ENCODE results near the gene RPP21. TPM values are rescaled to one million over a fixed set of nuclear protein-coding genes. Genes with fewer than 3 reads are reported as not detected.

RPP21 gene
- total RNA-seq, 1 experiment from 2014 or later, result 81.3 TPM

GRCh38 chr6:30325873-30326525 is 19.0 kb upstream of the RPP21 start:
- TF ChIP-seq, protein P1, sequence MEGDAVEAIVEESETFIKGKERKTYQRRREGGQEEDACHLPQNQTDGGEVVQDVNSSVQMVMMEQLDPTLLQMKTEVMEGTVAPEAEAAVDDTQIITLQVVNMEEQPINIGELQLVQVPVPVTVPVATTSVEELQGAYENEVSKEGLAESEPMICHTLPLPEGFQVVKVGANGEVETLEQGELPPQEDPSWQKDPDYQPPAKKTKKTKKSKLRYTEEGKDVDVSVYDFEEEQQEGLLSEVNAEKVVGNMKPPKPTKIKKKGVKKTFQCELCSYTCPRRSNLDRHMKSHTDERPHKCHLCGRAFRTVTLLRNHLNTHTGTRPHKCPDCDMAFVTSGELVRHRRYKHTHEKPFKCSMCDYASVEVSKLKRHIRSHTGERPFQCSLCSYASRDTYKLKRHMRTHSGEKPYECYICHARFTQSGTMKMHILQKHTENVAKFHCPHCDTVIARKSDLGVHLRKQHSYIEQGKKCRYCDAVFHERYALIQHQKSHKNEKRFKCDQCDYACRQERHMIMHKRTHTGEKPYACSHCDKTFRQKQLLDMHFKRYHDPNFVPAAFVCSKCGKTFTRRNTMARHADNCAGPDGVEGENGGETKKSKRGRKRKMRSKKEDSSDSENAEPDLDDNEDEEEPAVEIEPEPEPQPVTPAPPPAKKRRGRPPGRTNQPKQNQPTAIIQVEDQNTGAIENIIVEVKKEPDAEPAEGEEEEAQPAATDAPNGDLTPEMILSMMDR (IDR thresholded peaks at IDR 0.05), result no peak
- no peak for TF ChIP-seq POLR2AphosphoS5 (IDR thresholded peaks at IDR 0.05; ENCODE audit: low read depth, low read length)
- TF ChIP-seq, protein P2, sequence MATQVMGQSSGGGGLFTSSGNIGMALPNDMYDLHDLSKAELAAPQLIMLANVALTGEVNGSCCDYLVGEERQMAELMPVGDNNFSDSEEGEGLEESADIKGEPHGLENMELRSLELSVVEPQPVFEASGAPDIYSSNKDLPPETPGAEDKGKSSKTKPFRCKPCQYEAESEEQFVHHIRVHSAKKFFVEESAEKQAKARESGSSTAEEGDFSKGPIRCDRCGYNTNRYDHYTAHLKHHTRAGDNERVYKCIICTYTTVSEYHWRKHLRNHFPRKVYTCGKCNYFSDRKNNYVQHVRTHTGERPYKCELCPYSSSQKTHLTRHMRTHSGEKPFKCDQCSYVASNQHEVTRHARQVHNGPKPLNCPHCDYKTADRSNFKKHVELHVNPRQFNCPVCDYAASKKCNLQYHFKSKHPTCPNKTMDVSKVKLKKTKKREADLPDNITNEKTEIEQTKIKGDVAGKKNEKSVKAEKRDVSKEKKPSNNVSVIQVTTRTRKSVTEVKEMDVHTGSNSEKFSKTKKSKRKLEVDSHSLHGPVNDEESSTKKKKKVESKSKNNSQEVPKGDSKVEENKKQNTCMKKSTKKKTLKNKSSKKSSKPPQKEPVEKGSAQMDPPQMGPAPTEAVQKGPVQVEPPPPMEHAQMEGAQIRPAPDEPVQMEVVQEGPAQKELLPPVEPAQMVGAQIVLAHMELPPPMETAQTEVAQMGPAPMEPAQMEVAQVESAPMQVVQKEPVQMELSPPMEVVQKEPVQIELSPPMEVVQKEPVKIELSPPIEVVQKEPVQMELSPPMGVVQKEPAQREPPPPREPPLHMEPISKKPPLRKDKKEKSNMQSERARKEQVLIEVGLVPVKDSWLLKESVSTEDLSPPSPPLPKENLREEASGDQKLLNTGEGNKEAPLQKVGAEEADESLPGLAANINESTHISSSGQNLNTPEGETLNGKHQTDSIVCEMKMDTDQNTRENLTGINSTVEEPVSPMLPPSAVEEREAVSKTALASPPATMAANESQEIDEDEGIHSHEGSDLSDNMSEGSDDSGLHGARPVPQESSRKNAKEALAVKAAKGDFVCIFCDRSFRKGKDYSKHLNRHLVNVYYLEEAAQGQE (IDR thresholded peaks at IDR 0.05; ENCODE audit: insufficient read depth in 1 of 2, low read depth in 2 of 2, low read length in 1 of 2), result no peak
- TF ChIP-seq TCF7L2 (IDR thresholded peaks at IDR 0.05; ENCODE audit: low read depth, low read length), result peak; percentile 67
- 0 out of 2 replicates have a peak, but pooled peaks have one; percentile 50 for TF ChIP-seq SIN3A (IDR thresholded peaks at IDR 0.05; ENCODE audit: borderline replicate concordance, insufficient read depth, low read depth, low read length)
- H3K27me3 ChIP-seq (ENCODE audit: control insufficient read depth, insufficient read depth, low read length), result no peaks in the 10 kb centered on the region
- POLR2A ChIA-PET, result interaction anchor here (0.6 to 1.6 kb wide), 3 partner anchors 54 to 113 kb away, joined by 4 to 7 read pairs (median 4); partner anchors contain the start of gene TRIM26
- peak overlapping the region; percentile 92 for H3K27ac ChIP-seq (ENCODE audit: low read length)
- H3K9me3 ChIP-seq (ENCODE audit: control insufficient read depth, insufficient read depth, low read depth, low read length), result no peaks in the 10 kb centered on the region
- peak overlapping the region; percentile 92 to 100 for H3K4me3 ChIP-seq (ENCODE audit: low read depth in 2 of 2, low read length in 2 of 2)
- in situ Hi-C loops (cut with HindIII; ENCODE audit: low pct_unique_long_range_greater_than_20kb, low sequenced_read_pairs) (no loop called here), intact Hi-C loops (cut with micrococcal nuclease; ENCODE audit: unreplicated experiment) (no loop called here)
- DNase-seq (ENCODE audit: low read depth, low spot score), result peak; percentile 36
- peak; percentile 88 for ATAC-seq
- no TSS peak for BruUV-seq (replicated peaks)
- peaks cover 21% of the 10 kb centered on the region for H3K4me1 ChIP-seq (ENCODE audit: control insufficient read depth, insufficient read depth, low read length)
- peaks cover 2% of the 10 kb centered on the region; the same call in 1 of the 2 replicates for H3K36me3 ChIP-seq (ENCODE audit: control insufficient read depth, insufficient read depth, low read length)
- CTCF ChIA-PET, result no interaction called here

- ATAC-seq, result peak; percentile 91
- intact Hi-C loops (cut with micrococcal nuclease; ENCODE audit: unreplicated experiment) (no loop called here), in situ Hi-C loops (cut with HindIII; ENCODE audit: low pct_unique_long_range_greater_than_20kb, low sequenced_read_pairs) (no loop called here)
- no peak for DNase-seq (ENCODE audit: low read depth, low spot score)
- H3K27me3 ChIP-seq (ENCODE audit: control insufficient read depth, insufficient read depth, low read length), result no peaks in the 10 kb centered on the region
- peaks cover 20% of the 10 kb centered on the region for H3K4me1 ChIP-seq (ENCODE audit: control insufficient read depth, insufficient read depth, low read length)
- POLR2A ChIA-PET, result interaction anchor here (0.7 to 1.6 kb wide), 2 partner anchors 54 to 114 kb away, joined by 4 to 7 read pairs; partner anchors contain the start of gene TRIM26
- H3K4me3 ChIP-seq (ENCODE audit: low read depth in 2 of 2, low read length in 2 of 2), result peak within 1 kb of the TSS; percentile 92 to 100
- peaks cover 3% of the 10 kb centered on the region; the same call in 1 of the 2 replicates for H3K36me3 ChIP-seq (ENCODE audit: control insufficient read depth, insufficient read depth, low read length)
- peak; percentile 85 for TF ChIP-seq POLR2AphosphoS5 (IDR thresholded peaks at IDR 0.05; ENCODE audit: low read depth, low read length)
- peak; percentile 11; the same call in 1 of the 2 replicates for TF ChIP-seq TCF7L2 (IDR thresholded peaks at IDR 0.05; ENCODE audit: low read depth, low read length)
- TF ChIP-seq, protein P2 (IDR thresholded peaks at IDR 0.05; ENCODE audit: insufficient read depth in 1 of 2, low read depth in 2 of 2, low read length in 1 of 2), result peak in 1 of 2 experiments; percentile 54; a peak in 1 of 4 replicates
- TF ChIP-seq, protein P1 (IDR thresholded peaks at IDR 0.05), result no peak
- TF ChIP-seq SIN3A (IDR thresholded peaks at IDR 0.05; ENCODE audit: borderline replicate concordance, insufficient read depth, low read depth, low read length), result 0 out of 2 replicates have a peak, but pooled peaks have one; percentile 30
- H3K9me3 ChIP-seq (ENCODE audit: control insufficient read depth, insufficient read depth, low read depth, low read length), result no peaks in the 10 kb centered on the region
- no TSS peak for BruUV-seq (replicated peaks)
- peak within 1 kb of the TSS; percentile 94 for H3K27ac ChIP-seq (ENCODE audit: low read length)
- CTCF ChIA-PET, result no interaction called here
Observed at GRCh38 chr6:30326526-30327231, 18.3 kb upstream of the RPP21 start, which contains the start of gene TRIM39. Gene TRIM39 (plus strand): TSS chr6:30326927. CDS start chr6:30329318, 2,391 bp downstream.
